GM19328 (cell line): ENCODE results near the gene FAM83F.

Experiments
- ATAC-seq: cut with Tn5 transposase; IDR thresholded peaks from one replicate; pipeline ENCODE4 v1.9.1; 2021; ENCODE audit warnings: mild to moderate bottlenecking, moderate library complexity; ENCODE audit not compliant: unreplicated experiment

The FAM83F gene

GRCh38 chr22:40056154-40056553, 61.4 kb downstream of the FAM83F start:
- no peak for ATAC-seq

GRCh38 chr22:40056559-40056958, 61.8 kb downstream of the FAM83F start:
- no peak for ATAC-seq

- no peak for ATAC-seq
These were observed 62.9 kb downstream of the FAM83F start for GRCh38 chr22:40057652-40058051.

GRCh38 chr22:40058265-40058664, 63.5 kb downstream of the FAM83F start:
- no peak for ATAC-seq

- ATAC-seq: no peak
These were observed 71.2 kb downstream of the FAM83F start for GRCh38 chr22:40065981-40066380.

- no peak for ATAC-seq
These were observed 72.9 kb downstream of the FAM83F start for GRCh38 chr22:40067639-40068038.

- no peak for ATAC-seq
These were observed 75.9 kb downstream of the FAM83F start for GRCh38 chr22:40070701-40071100.

GRCh38 chr22:40071720-40072119, 77.0 kb downstream of the FAM83F start:
- no peak for ATAC-seq

GRCh38 chr22:40076702-40077645, 82.2 kb downstream of the FAM83F start:
- no peak for ATAC-seq

GRCh38 chr22:40077646-40078016, 82.9 kb downstream of the FAM83F start:
- no peak for ATAC-seq

GRCh38 chr22:40081662-40082061, 86.9 kb downstream of the FAM83F start:
- ATAC-seq: no peak

- no peak for ATAC-seq
These were observed 87.4 kb downstream of the FAM83F start for GRCh38 chr22:40082184-40082583.

- ATAC-seq: no peak
These were observed 89.0 kb downstream of the FAM83F start for GRCh38 chr22:40083794-40084193.

GRCh38 chr22:40084246-40084645, 89.5 kb downstream of the FAM83F start:
- ATAC-seq: no peak

GRCh38 chr22:40088818-40089217, 94.1 kb downstream of the FAM83F start:
- no peak for ATAC-seq
